AG04450 (cell line): Measurements from ENCODE around the gene UBE2E2. TPM values are rescaled to one million over a fixed set of nuclear protein-coding genes. Genes with fewer than 3 reads are reported as not detected.

Experiments
- CTCF ChIA-PET: fragments of 300-600, 350-600 bp; formaldehyde crosslinking; extraction: SDS; loops from one replicate; lab custom pipeline; 2022; ENCODE audit warnings: antibody characterized with exemption, inconsistent platforms; lab: Charles Lee
- POLR2A ChIA-PET: fragments of 350-600 bp; formaldehyde crosslinking; extraction: SDS; loops from one replicate; lab custom pipeline; 2021; ENCODE audit warnings: antibody characterized with exemption, inconsistent platforms; lab: Yijun Ruan, JAX
- DNase-seq: peaks from one replicate; pipeline ENCODE4 v3.0.0-alpha.2; 2011; ENCODE audit warnings: low read depth, low spot score
- H3K27ac ChIP-seq: one replicate; pipeline ENCODE4 v1.5.1; 2012; ENCODE audit warnings: low read depth, low read length, control low read depth
- H3K27me3 ChIP-seq: one replicate; pipeline ENCODE4 v1.6.0; 2012; ENCODE audit warnings: low read length; ENCODE audit not compliant: control insufficient read depth, insufficient read depth
- H3K4me3 ChIP-seq: 2 replicates; pipeline ENCODE4 v1.5.1; 2011; ENCODE audit warnings: mild to moderate bottlenecking, low read depth, low read length, control low read depth
- H3K9me3 ChIP-seq: 2 replicates; pipeline ENCODE4 v1.5.1; 2012; ENCODE audit warnings: low read length; ENCODE audit not compliant: control insufficient read depth, insufficient read depth
- CTCF ChIP-seq: IDR thresholded peaks from 2 replicates; pipeline ENCODE4 v1.5.1; 2011; ENCODE audit warnings: low read depth, low read length, control low read depth, inconsistent platforms
- polyA plus RNA-seq: library from polyadenylated mRNA; depleted of rRNA; stranded (reverse); fragments of >200 nt; gene quantifications from 2 replicates; pipeline ENCODE4 v1.2.3, GENCODE V29; 2011

Gene UBE2E2
- polyA plus RNA-seq, 1 experiment: 43.2 TPM

GRCh38 chr3:23161896-23162570, 41.1 kb upstream of the UBE2E2 start:
- no peaks in the 10 kb centered on the region for H3K9me3 ChIP-seq
- no peak for TF ChIP-seq CTCF
- H3K4me3 ChIP-seq: no peak overlapping the region
- POLR2A ChIA-PET: no interaction called here
- DNase-seq: no peak
- peaks cover 10% of the 10 kb centered on the region for H3K27me3 ChIP-seq
- CTCF ChIA-PET: no interaction called here
- no peak overlapping the region for H3K27ac ChIP-seq

- ChIA-PET POLR2A (no interaction called here), CTCF (no interaction called here)
- Histone ChIP-seq H3K27ac (no peak overlapping the region), H3K4me3 (no peak overlapping the region), H3K27me3 (peaks cover 14% of the 10 kb centered on the region), H3K9me3 (no peaks in the 10 kb centered on the region)
- DNase-seq: no peak
- TF ChIP-seq CTCF: no peak
These were observed 40.2 kb upstream of the UBE2E2 start for GRCh38 chr3:23162934-23163333.

- H3K27me3 ChIP-seq: peaks cover 25% of the 10 kb centered on the region
- DNase-seq: no peak
- H3K9me3 ChIP-seq: no peaks in the 10 kb centered on the region
- POLR2A ChIA-PET: no interaction called here
- no peak for TF ChIP-seq CTCF
- no peak overlapping the region for H3K27ac ChIP-seq
- H3K4me3 ChIP-seq: no peak overlapping the region
- CTCF ChIA-PET: interaction anchor here (0.6 to 1.4 kb wide), 3 partner anchors 13 to 525 kb away, joined by 3 to 7 read pairs (median 3); no protein-coding TSS in a partner anchor
These were observed 38.4 kb upstream of the UBE2E2 start for GRCh38 chr3:23164746-23165145.

GRCh38 chr3:23165571-23165970, 37.6 kb upstream of the UBE2E2 start:
- POLR2A ChIA-PET: no interaction called here
- H3K27ac ChIP-seq: no peak overlapping the region
- H3K27me3 ChIP-seq: peaks cover 25% of the 10 kb centered on the region
- CTCF ChIA-PET: interaction anchor here (0.6 to 1.4 kb wide), 3 partner anchors 12 to 524 kb away, joined by 3 to 7 read pairs (median 3); no protein-coding TSS in a partner anchor
- no peak for TF ChIP-seq CTCF
- no peaks in the 10 kb centered on the region for H3K9me3 ChIP-seq
- H3K4me3 ChIP-seq: no peak overlapping the region
- no peak for DNase-seq

GRCh38 chr3:23166276-23166675, 36.9 kb upstream of the UBE2E2 start:
- ChIA-PET CTCF (no interaction called here), POLR2A (no interaction called here)
- Histone ChIP-seq H3K27me3 (peaks cover 25% of the 10 kb centered on the region), H3K4me3 (no peak overlapping the region), H3K27ac (no peak overlapping the region), H3K9me3 (no peaks in the 10 kb centered on the region)
- DNase-seq: no peak
- TF ChIP-seq CTCF: no peak
